HG03064 (cell line): ENCODE measurements around the gene PPFIA4.

Experiments used
- ATAC-seq: cut with Tn5 transposase; IDR thresholded peaks from one replicate; pipeline ENCODE4 v1.9.1; 2021; ENCODE audit warnings: low read depth; ENCODE audit not compliant: unreplicated experiment

The PPFIA4 gene

DNA sequence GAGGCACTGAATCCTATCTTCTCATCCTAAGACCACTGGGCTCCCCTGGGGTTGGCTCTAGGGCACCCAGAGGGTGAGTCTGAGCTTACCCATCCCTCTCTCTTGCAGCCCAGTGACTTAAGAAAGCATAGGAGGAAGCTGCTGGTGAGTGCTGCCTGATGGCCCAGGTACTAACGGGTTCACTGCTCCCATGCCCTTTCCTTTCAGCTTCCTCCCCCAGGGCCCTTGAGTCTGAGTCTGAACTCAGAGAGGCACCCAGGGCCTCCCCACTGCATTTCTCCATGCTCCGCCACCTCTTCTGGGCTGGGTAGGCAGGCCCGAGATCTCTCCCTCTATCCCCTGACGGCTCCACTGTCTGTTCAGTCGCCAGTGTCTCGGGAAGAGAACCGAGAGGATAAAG is 29.7 kb downstream of the PPFIA4 start:
- ATAC-seq: no peak

DNA sequence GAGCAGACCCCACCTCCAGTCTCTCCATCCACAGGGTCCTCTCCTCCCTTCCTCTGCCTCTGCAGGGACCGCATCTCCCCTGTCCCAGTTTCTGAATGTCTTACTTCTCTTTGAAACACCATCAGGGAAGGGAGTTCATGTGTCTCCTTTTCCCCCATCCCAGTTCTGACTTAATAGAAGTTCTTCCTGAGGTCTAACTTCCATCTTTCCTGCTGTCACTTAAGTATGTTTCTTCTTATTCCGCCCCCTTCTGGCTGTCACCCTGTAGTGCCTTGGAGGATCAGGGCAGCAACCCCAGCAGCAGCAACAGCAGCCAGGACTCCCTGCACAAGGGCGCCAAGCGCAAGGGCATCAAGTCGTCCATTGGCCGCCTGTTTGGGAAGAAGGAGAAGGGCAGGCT is 30.2 kb downstream of the PPFIA4 start:
- ATAC-seq: no peak

DNA sequence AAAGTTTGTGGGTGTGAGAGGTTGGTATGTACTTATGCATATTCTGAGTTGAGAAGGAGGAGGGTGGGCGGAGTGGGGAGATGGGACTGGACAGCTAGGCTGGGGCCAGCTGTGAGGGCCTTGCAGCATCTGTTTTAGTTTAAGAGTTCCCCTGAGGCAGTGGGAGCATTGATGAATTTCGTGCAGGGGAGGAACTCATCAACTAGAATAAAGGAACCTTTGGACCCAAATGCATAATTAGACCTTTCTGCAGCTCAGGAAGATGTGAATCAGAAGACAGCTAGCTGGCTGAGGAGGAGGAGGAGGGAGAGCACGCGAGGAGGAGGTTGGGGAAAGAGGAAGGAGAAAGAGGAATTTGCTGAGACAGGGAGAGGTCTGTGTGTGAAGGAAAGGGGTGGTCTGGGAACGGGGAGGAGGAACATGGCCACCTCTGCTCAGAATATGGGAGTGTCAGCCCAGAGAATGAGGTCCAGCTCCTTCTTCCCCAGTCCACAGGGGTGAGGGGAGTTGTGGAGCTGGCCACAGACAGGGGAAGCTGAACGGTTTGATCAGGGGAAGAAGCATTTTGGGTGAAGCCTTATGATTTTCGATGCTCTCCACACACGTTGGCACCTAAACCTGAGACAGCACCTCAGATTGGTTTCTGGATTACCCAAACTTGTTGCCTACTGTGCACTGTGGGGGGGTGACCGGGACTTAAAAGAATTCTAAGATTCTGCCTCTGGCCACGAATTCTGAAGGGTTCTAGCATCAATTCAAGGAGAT is 31.8 kb downstream of the PPFIA4 start:
- no peak for ATAC-seq

DNA sequence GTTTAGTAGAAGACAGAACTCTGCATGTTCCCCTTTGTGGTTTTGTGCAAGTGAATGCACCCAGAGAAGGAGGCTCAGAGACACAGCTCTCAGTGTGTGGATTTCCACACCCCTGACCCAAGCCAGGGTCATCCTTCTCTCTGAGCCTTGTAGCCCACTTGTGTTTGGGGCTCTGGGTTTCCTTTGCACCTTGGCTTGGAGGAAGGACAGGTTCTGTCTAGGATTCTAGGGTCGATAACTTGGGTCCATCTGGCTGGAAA is 32.3 kb downstream of the PPFIA4 start:
- ATAC-seq: no peak

DNA sequence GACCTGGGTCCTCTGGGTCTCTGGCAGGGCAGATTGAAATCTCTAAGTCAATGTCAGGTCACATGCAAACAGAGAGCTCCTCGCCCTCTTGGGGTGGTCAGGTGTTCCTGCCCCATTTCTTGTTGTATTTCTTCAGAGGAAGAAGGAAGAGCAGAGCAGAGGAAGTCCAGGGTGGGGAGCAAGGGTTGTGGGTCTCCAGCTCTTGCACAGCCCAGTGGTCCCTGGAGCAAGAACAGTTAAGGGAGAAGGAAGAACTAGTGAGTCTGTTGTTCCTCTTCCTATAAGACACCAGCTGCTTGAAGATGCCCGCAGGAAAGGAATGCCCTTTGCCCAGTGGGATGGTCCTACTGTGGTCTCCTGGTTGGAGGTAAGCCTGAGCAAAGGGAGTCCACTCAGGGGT is 33.2 kb downstream of the PPFIA4 start:
- no peak for ATAC-seq

DNA sequence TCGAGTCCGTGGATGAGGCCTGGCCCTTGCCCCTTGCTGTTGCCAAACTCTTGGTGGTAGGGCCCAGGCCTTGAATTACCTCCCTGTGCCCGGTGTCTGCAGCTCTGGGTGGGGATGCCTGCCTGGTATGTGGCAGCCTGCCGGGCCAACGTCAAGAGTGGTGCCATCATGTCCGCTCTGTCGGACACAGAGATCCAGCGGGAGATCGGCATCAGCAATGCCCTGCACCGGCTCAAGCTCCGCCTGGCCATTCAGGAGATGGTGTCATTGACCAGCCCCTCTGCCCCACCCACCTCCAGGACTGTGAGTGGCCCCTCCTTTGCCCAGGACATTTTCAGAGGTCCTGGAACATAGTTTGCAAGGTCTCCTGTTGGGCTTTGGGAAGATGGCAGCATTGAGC is 33.8 kb downstream of the PPFIA4 start:
- ATAC-seq: no peak

DNA sequence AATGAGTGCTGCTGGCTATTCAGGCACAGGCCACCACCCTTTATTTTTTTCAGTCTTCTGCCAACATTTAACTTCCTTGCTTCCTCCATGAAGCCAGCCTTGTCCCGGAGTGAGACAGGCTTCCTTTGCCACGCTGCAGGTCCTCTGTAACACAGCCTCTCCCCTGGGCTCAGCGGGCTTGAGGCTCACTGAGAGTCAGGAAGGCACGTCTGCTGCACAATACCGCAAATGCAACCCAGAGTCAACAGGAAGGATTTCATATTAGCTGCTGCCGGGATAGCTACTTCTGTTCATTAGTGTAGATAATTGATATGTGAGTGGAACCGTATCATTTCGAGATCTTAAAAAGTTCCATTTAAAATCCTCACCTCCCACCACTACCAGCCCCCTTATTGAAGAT is 37.0 kb downstream of the PPFIA4 start:
- no peak for ATAC-seq

DNA sequence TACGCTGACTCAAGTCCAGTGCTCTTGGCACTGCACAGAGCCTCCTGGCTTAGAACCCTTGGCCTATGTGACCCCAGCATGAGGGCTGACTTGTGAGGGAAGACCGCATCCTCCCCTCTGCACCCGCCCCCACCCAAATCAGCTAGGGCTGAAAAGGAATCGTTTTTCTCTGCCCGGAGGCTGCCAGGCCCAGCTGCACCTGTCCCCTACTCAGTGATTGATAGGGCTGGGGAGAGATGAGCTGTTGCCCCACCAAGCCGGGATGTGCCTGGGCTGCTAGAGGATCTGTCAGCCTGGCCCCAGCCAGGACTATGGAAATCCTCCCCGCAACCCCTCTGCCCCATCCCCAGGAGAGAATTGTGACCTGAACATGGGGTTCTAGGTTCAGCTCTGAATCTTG is 38.9 kb downstream of the PPFIA4 start:
- no peak for ATAC-seq

DNA sequence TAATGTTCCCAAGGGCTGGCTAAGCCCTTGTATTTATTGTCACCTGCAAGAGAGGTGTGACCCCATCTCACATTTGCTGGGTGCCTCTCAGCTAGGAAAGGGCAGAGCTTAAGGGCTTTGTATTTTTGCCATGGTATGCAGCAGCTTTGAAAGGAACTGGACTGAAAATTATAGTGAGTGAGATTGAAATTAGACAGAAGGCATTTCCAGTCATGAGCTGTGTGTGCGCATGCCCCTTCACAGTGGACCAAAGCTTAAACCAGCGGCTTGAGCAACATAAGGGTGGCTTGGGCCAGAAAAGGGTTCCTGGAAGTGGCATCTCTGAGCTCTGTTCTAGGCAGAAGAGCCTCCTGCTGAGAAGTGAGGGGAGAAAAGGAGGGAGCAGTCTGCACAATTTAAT is 39.7 kb downstream of the PPFIA4 start:
- ATAC-seq: no peak

DNA sequence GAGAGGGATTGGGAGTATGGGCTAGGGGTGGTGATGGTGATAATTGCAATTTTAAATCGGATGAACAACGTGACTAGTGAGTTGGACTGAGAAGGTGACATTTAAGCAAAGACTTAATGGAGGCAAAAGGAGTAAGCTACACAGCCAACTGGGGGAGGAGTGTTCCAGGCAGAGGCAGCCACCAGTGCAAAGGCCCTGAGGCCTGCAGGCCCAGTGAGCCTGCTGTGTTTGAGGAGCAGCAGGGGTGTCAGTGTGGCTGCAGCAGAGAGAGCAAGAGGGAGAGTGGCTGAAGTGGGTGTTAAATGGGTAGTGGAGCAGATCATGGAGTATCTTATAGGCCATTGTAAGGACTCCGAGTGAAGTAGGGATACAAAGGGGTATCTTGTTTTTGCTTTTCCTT is 40.7 kb downstream of the PPFIA4 start:
- ATAC-seq: no peak

DNA sequence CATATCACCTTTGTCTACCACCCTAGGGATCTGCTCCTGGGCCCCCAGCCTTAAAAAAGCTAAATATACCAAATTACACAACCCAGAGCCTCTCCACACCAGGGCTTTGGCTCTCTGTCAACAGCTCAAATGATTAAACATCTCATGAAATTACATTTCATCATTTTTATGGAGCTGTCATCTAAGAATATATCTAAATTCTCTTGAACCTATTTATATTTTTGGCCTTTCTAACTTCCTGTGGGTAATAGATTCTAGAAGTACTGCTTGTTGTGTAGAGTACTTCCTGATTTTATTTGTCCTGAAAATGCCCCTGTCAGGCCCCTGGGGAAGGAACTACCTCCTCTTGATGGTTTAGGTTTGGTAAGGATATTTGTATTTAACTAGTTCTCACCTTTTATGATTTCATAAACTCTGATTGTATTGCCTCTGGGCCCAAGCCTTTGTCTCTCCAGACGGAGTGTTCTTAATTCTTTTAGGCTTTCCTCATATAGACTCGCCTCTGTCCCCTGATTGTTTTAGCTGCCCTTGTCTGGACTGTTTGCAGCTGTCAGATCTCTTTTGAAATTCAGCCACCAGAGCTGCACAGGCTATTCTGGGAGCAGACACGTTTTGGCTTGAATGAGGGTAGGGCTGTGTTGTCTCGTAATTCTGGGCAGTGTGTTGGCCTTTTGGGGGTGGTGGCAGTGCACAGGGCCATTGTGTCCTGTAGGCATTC is 42.9 kb downstream of the PPFIA4 start:
- ATAC-seq: no peak

DNA sequence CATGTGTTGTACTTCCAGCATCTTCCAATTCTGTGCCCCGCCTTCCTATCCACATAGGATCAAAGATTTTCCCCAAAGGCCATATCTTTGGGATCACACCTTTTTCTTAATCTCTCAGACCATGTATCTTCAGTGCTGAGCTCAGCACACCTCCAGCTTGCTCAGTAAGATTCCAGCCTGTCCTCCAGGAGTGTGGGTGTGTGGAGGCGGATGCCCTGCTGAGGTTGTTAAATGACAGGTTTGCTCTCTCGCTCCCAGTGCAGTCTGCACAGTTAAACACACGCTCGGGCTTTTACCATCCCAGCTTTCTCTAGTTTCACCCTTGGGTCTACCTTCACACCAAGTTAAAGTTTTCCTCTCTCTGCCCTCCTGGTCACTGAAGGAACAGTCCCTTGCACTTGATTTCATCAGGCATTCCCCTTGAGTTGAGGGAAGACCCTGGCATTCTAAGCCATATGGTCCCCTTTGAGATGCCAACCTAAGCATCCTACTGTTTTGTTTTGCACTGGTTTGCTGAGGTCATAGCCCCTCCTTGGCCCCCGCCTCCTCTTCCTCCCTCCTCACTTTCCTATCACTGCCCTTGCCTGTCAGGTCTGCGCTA is 45.8 kb downstream of the PPFIA4 start:
- ATAC-seq: no peak

DNA sequence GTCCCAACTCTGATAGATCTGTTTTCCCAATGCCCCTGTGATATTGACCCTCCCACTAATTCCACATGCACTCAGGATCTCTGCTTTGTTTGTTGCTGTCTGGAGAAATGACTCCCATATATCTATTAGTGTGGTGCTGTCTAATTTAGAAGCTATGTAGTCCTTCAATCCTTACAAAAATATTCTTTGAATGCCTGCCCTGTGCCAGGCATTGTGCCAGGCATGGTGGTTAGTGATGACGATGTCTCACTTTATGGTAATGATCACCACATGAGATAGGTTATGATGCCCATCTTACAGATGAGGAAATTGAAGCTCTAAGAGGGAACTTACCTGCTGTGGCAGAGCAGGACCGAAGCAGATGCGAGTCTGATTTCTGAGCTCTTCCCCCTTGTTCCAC is 46.6 kb downstream of the PPFIA4 start:
- no peak for ATAC-seq

DNA sequence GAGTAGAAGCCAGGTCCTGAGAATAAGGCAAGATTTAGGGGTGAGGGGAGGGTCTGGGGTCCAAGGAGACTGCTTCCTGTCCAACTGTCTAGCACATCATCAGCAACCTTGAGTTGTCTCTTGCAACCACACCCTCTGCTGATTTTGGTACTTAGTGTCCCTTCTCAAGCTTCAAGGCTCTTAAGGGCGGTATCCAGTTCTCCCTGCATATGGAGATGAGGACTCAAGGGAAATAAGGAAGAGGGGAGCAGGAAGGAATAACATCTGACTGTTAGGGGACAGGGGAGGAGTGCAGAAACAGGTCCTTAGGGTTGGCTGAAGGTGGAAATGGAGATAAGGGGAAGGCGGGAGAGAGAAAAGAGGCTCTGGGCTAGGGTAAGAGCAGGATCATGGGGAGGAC is 47.2 kb downstream of the PPFIA4 start:
- no peak for ATAC-seq

DNA sequence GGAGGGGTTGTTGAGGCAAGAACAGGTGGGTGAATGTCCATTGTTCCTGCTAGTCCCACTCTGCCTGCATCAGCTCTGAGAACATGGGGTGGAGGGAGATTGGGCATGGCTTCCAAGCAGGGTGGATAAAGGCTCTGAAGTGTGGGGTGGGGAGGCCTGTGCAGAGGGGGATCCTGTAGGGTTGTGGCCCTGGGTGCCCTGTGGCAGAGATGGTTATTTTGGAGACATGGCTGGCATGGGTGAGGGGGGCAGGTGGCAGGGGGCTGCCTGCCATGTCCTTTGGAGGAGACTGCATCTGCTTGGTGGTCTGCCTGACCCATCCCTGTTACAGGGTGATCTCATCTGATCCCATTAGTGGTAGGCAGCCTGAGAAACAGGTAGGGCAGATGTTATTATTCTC is 48.3 kb downstream of the PPFIA4 start:
- ATAC-seq: no peak

DNA sequence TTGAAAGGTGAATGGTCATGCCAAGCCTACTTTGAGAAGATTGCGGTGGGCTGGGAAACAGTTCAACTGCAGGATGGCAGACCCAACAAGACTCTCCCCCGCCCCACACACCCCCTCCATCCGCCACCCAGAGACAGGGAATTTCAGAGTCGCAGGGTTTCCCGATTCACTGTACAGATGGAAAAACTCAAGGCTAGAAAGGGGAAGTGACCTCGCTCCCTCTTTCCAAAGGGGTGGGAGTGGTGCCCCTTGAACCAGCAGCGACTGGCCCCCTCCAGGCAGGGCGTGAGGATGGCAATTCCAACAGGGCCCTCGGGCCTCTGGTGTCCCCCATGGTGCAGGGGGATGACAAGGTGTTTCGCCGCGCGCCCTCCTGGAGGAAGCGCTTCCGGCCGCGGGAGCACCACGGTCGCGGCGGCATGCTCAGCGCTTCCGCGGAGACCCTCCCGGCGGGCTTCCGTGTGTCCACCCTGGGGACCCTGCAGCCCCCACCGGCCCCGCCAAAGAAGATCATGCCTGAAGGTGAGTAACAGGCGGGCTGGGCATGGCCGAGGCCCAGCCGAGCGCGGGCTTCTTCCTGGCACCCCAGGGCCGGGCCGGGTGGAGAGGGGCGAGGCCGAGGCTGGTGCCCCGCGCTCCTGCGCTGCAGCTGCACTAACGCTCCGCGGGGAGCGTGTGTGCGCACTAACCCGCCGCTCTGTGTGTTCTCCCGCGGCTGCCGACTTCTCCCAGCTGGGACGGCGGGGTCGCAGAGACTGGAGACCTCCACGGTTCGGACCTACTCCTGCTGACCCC is 49.1 kb downstream of the PPFIA4 start:
- ATAC-seq: no peak

DNA sequence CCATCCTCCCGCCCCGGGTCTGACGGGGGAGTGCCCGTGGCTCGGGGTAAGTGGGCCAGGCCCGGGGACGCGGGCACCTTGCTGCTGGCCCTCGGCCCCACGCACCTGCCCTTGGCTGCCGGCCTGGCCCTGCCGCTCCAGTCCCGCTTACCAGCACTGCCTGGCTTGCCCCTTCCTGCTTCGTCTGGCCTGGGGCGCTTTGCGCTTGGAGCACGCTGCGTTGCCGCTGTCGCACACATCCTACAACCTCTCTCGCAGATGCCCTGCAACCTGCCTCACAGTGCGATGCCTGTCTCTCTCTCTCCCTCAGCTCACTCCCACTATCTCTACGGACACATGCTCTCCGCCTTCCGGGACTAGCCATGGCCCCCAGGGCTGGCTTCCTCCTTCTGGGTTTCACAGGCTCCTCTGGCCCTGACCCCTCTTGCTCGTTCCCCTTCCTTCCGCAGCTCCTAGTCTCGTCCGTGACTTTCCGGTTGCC is 49.8 kb downstream of the PPFIA4 start:
- ATAC-seq: no peak

DNA sequence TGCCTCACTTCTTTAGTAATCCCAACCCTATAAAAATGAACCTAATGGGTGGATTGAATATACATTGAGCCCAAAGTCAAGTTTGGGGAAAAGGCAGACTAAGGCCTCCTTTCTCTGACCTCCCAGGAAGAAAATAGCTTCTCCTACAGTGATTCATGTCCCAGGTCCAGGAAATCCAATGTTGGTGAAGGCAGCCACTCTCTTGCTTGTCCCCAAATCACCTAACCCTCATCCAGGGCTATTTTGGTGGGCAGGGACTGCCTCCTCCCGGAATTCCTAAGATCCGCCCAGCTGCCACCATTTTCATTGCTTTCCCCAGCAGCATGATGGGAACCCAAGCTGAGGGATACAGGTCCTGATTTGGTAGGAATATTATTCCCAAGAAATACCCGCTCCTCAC is 51.1 kb downstream of the PPFIA4 start:
- ATAC-seq: no peak

DNA sequence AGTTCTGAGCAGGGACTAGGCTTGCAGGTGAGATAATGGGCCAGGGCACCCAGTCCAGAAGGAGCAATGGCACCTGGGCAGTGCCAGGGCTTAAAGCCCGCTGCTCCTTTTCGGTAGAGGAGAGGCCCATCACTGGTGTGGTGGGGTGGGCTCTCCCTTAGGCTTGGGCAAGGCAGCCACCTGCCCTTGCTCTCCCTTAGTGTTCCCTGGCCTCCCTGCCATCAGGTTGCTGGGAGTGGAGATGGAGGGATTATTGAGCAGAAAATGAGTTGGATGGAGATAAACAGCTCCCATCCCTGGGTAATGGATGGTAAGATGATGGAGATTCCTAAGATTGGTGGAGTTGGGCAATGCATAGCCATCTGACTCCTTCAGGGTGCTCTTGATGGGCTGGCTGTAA is 51.7 kb downstream of the PPFIA4 start:
- no peak for ATAC-seq

DNA sequence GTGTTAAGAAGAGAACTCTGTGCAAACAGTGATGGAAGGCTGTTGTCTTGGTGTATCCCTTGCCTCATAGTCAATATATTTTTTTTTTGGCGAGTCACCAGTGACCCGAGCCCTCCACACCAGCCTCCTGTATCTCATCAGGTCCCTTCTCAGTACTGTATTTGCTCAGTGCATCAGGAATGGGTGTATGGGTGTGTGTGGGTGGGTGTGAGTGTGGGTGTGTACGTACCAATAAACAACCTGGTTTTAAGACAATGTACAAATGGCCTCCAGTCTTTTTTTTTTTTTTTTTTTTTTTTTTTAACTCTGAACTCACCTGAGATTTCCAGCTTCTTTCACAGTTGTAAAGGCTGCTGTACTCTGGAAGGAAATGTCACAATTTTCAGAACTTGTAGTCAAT is 52.2 kb downstream of the PPFIA4 start:
- no peak for ATAC-seq

DNA sequence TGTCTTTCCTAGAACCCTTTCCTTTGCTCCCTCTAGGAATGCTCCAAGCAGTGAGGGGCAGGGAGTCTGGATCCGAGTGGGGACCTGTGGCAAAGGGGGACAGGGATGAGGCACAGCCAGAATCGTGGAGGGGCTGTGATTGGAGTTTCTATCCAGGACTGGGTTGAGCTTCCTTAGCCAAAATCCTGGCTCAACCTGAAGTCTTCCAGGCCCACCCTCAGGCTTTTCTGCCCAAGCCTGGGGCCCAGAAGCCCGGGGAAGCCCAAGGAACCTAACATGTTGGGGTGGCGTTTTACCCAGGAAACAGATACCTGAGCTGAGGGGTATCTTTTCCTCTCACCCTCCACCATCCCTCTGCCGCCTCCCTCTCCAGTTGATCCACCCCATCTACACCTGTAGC is 54.2 kb downstream of the PPFIA4 start:
- no peak for ATAC-seq
